Left ventricle myocardium inferior (tissue), 1 donor: ENCODE measurements around the gene KANSL1L. TPM values are rescaled to one million over a fixed set of nuclear protein-coding genes. Genes with fewer than 3 reads are reported as not detected.
"Not testable (repeated sequence)": the region's sequence is repeated elsewhere in the genome, so short reads cannot be mapped to it uniquely, and the experiment has no call there.

Experiments used
- DNase-seq: peaks from one replicate; pipeline ENCODE4 v3.0.0-alpha.2; 2020
- H3K27ac ChIP-seq: fragments of 200-600 bp; replicated peaks from 2 replicates; pipeline ENCODE4 v1.8.0; 2021
- H3K27me3 ChIP-seq: fragments of 200-600 bp; 2 replicates; pipeline ENCODE4 v1.8.0; 2021; ENCODE audit warnings: low read depth
- H3K36me3 ChIP-seq: fragments of 200-600 bp; 2 replicates; pipeline ENCODE4 v1.8.0; 2021
- H3K4me1 ChIP-seq: fragments of 200-600 bp; 2 replicates; pipeline ENCODE4 v1.8.0; 2021
- H3K4me3 ChIP-seq: fragments of 200-600 bp; 2 replicates; pipeline ENCODE4 v1.8.0; 2021; ENCODE audit warnings: mild to moderate bottlenecking, moderate library complexity
- H3K9me3 ChIP-seq: fragments of 200-600 bp; replicated peaks from 2 replicates; pipeline ENCODE4 v1.8.0; 2021
- intact Hi-C: fragments of 100-400 bp; cut with micrococcal nuclease; formaldehyde crosslinking; loops from one replicate; pipeline ENCODE4 v1.11.0; 2022
- total RNA-seq: library from RNA; stranded (reverse); fragmentation: NEBNext Ultra II Directional; extraction: Animal tissue kit (Norgen Biotek cat#: 25700); gene quantifications from one replicate; pipeline ENCODE4 v1.2.1, GENCODE V29; 2021
- TF ChIP-seq, protein P1 (sequence below): fragments of 200-600 bp; IDR thresholded peaks from 2 replicates; pipeline ENCODE4 v1.8.0; 2021; ENCODE audit warnings: antibody characterized with exemption, mild to moderate bottlenecking, borderline replicate concordance
- donor health status: DM: no; HTN: yes; CAD: no; lungs with severe emphysema.

The KANSL1L gene
- total RNA-seq, 1 donor from 2014 or later, result 18.1 TPM

DNA sequence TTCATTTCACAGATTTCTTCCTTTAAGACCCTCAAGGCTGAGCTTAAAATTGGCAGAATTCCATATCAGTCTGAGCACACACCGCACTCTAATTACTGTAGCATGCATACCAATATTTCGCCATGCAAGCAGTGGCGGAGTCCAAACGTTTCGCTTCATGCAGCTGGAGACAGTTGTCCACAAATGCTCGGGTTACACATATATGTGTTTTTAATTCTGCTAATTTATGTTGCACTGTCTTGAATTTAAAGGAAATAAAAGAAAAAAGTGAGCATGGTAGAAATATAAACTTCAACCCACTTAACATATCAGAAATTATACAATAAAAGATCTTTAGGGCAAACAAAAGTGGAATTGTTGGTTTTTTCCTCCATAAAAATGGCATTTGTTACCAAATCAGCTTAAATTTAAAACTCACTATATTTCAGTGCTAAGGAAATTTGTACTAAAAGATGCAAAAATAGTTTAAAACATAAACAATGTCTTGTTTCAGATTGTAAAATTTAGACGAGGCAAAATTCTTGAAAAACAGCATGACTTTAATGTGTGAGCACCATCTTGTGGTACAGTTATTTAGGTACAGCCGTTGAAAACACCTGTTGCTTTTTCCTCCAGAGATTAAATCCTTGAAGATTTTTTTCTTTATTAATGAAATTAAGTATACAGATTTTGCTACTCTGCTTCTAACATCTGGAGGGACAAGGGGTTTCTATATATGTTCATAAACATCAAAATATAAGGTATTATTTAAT lies 24.1 kb upstream of the KANSL1L start:
- intact Hi-C loops, result loop anchor here (5.0 kb wide), 2 partner anchors 123 to 218 kb away; no protein-coding TSS in a partner anchor
- TF ChIP-seq, protein P1, sequence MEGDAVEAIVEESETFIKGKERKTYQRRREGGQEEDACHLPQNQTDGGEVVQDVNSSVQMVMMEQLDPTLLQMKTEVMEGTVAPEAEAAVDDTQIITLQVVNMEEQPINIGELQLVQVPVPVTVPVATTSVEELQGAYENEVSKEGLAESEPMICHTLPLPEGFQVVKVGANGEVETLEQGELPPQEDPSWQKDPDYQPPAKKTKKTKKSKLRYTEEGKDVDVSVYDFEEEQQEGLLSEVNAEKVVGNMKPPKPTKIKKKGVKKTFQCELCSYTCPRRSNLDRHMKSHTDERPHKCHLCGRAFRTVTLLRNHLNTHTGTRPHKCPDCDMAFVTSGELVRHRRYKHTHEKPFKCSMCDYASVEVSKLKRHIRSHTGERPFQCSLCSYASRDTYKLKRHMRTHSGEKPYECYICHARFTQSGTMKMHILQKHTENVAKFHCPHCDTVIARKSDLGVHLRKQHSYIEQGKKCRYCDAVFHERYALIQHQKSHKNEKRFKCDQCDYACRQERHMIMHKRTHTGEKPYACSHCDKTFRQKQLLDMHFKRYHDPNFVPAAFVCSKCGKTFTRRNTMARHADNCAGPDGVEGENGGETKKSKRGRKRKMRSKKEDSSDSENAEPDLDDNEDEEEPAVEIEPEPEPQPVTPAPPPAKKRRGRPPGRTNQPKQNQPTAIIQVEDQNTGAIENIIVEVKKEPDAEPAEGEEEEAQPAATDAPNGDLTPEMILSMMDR, result peak; percentile 84
- no peak for DNase-seq
- H3K4me1 ChIP-seq, result peaks cover 7% of the 10 kb centered on the region
- no peak overlapping the region for H3K27ac ChIP-seq
- H3K27me3 ChIP-seq, result no peaks in the 10 kb centered on the region
- peak overlapping the region; percentile 53 for H3K4me3 ChIP-seq
- H3K36me3 ChIP-seq, result no peaks in the 10 kb centered on the region
- H3K9me3 ChIP-seq, result no peaks in the 10 kb centered on the region

GRCh38 chr2:210190345-210190744 lies 19.1 kb upstream of the KANSL1L start:
- TF ChIP-seq, protein P1, result no peak
- Histone ChIP-seq H3K9me3 (peaks cover 20% of the 10 kb centered on the region), H3K4me3 (no peak overlapping the region), H3K27me3 (no peaks in the 10 kb centered on the region), H3K4me1 (peaks cover 6% of the 10 kb centered on the region), H3K27ac (no peak overlapping the region), H3K36me3 (no peaks in the 10 kb centered on the region)
- intact Hi-C loops, result no loop called here
- DNase-seq, result no peak

DNA sequence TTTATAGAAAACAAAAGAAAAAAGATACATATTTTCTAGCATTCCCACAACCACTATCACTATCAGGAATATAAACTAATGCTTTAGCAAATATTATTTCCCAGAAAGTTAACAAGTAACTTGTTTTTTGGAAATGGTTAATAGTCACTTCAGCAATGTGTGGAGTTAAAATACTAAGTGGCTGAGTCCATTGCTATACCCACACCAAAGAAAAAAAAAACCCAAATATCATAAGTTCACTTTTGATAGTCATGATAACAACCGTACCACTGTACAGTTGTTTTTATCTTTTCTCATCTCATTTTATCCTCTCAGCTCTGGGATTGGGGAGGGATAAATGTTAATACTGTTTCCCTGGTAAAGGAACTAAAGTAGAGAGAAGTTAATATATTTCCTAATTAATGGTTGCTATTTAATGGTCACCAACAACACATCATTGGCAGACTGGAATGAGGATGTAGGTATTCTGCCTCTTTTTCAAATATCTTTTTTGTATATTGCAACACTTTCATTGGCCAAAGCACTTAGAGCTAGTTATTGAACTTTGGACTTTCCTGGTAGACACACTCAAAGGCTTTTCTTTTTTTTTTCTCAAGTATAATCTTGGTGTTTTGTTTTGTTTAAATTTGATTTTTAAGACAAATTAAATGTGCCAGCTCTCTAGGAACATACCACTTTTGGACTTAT lies 18.4 kb upstream of the KANSL1L start:
- Histone ChIP-seq H3K27ac (no peak overlapping the region), H3K36me3 (no peaks in the 10 kb centered on the region), H3K4me3 (no peak overlapping the region), H3K9me3 (peaks cover 28% of the 10 kb centered on the region), H3K4me1 (no peaks in the 10 kb centered on the region), H3K27me3 (no peaks in the 10 kb centered on the region)
- intact Hi-C loops, result no loop called here
- TF ChIP-seq, protein P1, result no peak
- no peak for DNase-seq

DNA sequence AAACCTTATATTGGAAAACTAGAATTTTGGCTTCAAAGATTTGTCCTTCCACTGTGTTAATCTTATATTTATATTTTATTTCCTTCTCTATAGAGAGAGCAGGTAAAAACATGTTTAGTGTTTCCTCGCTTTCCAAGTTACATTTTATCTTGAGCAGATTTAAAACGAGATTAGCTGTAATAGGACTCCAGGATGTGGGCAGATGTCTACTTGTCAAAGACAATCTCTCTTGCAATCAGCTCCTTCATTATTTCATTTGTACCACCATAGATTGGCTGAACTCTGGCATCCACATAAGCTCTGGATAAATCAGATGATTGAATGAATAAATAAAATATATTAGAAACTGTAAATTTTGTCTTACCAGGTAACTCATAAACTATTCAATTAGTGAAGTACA lies 17.5 kb upstream of the KANSL1L start:
- TF ChIP-seq, protein P1, result no peak
- H3K9me3 ChIP-seq, result peaks cover 36% of the 10 kb centered on the region
- no peaks in the 10 kb centered on the region for H3K36me3 ChIP-seq
- intact Hi-C loops, result no loop called here
- no peaks in the 10 kb centered on the region for H3K27me3 ChIP-seq
- no peak overlapping the region for H3K4me3 ChIP-seq
- no peak overlapping the region for H3K27ac ChIP-seq
- no peak for DNase-seq
- no peaks in the 10 kb centered on the region for H3K4me1 ChIP-seq

- Histone ChIP-seq H3K27me3 (no peaks in the 10 kb centered on the region), H3K4me1 (no peaks in the 10 kb centered on the region), H3K36me3 (no peaks in the 10 kb centered on the region), H3K27ac (no peak overlapping the region), H3K4me3 (no peak overlapping the region), H3K9me3 (peaks cover 42% of the 10 kb centered on the region)
- TF ChIP-seq, protein P1, result no peak
- intact Hi-C loops, result no loop called here
- DNase-seq, result no peak
These were observed 17.0 kb upstream of the KANSL1L start for GRCh38 chr2:210188190-210188589.

DNA sequence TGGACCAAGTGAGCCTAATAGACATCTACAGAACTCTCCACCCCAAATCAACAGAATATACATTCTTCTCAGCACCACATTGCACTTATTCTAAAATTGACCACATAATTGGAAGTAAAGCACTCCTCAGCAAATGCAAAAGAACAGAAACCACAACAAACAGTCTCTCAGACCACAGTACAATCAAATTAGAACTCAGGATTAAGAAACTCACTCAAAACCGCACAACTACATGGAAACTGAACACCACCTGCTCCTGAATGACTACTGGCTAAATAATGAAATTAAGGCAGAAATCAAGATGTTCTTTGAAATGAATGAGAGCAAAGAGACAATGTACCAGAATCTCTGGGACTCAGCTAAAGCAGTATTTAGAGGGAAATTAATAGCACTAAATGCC lies 12.7 kb upstream of the KANSL1L start:
- peaks cover 49% of the 10 kb centered on the region for H3K9me3 ChIP-seq
- intact Hi-C loops, DNase-seq, H3K36me3 ChIP-seq, H3K4me3 ChIP-seq, H3K27me3 ChIP-seq, H3K27ac ChIP-seq, H3K4me1 ChIP-seq: not testable (repeated sequence)

- intact Hi-C loops, H3K27me3 ChIP-seq, H3K4me1 ChIP-seq, H3K4me3 ChIP-seq, H3K27ac ChIP-seq, DNase-seq, H3K36me3 ChIP-seq: not testable (repeated sequence)
- peaks cover 44% of the 10 kb centered on the region for H3K9me3 ChIP-seq
These were observed 10.4 kb upstream of the KANSL1L start for GRCh38 chr2:210181606-210182088.

DNA sequence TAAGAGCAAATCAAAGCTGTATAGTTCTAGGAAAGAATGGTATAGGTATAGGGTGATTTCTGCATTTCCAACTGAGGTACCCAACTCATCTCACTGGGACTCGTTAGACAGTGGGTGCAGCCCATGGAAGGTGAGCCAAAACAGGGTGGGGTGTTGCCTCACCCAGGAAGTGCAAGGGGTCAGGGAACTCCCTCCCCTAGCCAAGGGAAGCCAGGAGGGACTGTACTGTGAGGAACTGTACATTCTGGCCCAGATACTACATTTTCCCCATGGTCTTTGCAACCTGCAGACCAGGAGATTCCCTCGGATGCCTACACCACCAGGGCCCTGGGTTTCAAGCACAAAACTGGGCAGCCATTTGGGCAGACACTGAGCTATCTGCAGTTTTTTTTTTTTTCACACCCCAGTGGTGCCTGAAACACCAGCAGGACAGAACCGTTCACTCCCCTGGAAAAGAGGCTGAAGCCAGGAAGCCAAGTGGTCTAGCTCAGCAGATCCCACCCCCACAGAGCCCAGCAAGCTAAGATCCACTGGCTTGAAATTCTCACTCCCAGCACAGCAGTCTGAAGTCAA lies 9.9 kb upstream of the KANSL1L start:
- H3K27me3 ChIP-seq, H3K4me1 ChIP-seq, intact Hi-C loops, H3K27ac ChIP-seq, DNase-seq, H3K36me3 ChIP-seq, H3K4me3 ChIP-seq: not testable (repeated sequence)
- H3K9me3 ChIP-seq, result peaks cover 39% of the 10 kb centered on the region
